ENCODE data around the gene MAML3.

MAML3 gene

GRCh38 chr4:140004922-140005627 is 148.9 kb downstream of the MAML3 start:
- Histone ChIP-seq H3K4ac (ENCODE audit: low read length) (no peak overlapping the region), H3K4me2 (ENCODE audit: insufficient read depth, low read length, poor library complexity, severe bottlenecking) (no peak overlapping the region), H3K27ac (replicated peaks; ENCODE audit: low read length) (peak overlapping the region; percentile 69), H4K8ac (ENCODE audit: low read depth, low read length) (no peak overlapping the region), H3K9me3 (replicated peaks in 1 of 2; ENCODE audit: control insufficient read depth in 2 of 2, insufficient read depth in 1 of 2, low read depth in 1 of 2, low read length in 2 of 2) (no peaks in the 10 kb centered on the region), H3K18ac (ENCODE audit: low read length) (no peak overlapping the region), H3K14ac (ENCODE audit: low read length) (no peak overlapping the region), H2BK5ac (ENCODE audit: low read length) (no peak overlapping the region), H4K91ac (ENCODE audit: low read depth, low read length, poor library complexity) (no peak overlapping the region), H2AFZ (ENCODE audit: low read length) (peak overlapping the region; percentile 85), H3K36me3 (replicated peaks in 1 of 2; ENCODE audit: control insufficient read depth in 2 of 2, insufficient read depth in 2 of 2, low read length in 2 of 2) (no peaks in the 10 kb centered on the region), H2BK120ac (ENCODE audit: low read depth, low read length) (no peak overlapping the region), H3K9ac (ENCODE audit: low read depth, low read length, poor library complexity) (no peak overlapping the region), H3K79me1 (ENCODE audit: low read depth, low read length) (no peaks in the 10 kb centered on the region), H2BK15ac (ENCODE audit: low read length) (no peak overlapping the region), H3K27me3 (ENCODE audit: control insufficient read depth in 3 of 3, insufficient read depth in 3 of 3, low read depth in 1 of 3, low read length in 3 of 3) (no peaks in the 10 kb centered on the region), H3K4me3 (ENCODE audit: low read length in 2 of 2) (peak overlapping the region in 1 of 2 donors; percentile 31), H2BK12ac (ENCODE audit: low read length) (no peak overlapping the region), H3K23ac (ENCODE audit: low read depth, low read length, poor library complexity) (no peak overlapping the region), H2AK5ac (ENCODE audit: low read depth, low read length) (no peak overlapping the region), H3K4me1 (ENCODE audit: control insufficient read depth in 2 of 2, insufficient read depth in 1 of 2, low read depth in 1 of 2, low read length in 2 of 2) (peaks cover 15 to 26% of the 10 kb centered on the region in 2 donors)
- no peak for DNase-seq (ENCODE audit: low spot score)
- WGBS, 2 donors (ENCODE audit: extremely low coverage in 2 of 2, insufficient read length in 2 of 2, insufficient replicate concordance in 1 of 2): no CpG with 5 or more reads among the region's 2 CpGs

GRCh38 chr4:140004549-140004895 is 149.5 kb downstream of the MAML3 start:
- peak overlapping the region in 1 of 2 donors; percentile 31 for H3K4me3 ChIP-seq (ENCODE audit: low read length in 2 of 2)
- no CpG with 5 or more reads among the region's 14 CpGs for WGBS, 2 donors (ENCODE audit: extremely low coverage in 2 of 2, insufficient read length in 2 of 2, insufficient replicate concordance in 1 of 2)
- H3K9ac ChIP-seq (ENCODE audit: low read depth, low read length, poor library complexity): no peak overlapping the region
- no peaks in the 10 kb centered on the region for H3K9me3 ChIP-seq (replicated peaks in 1 of 2; ENCODE audit: control insufficient read depth in 2 of 2, insufficient read depth in 1 of 2, low read depth in 1 of 2, low read length in 2 of 2)
- no peak overlapping the region for H2AK5ac ChIP-seq (ENCODE audit: low read depth, low read length)
- H3K14ac ChIP-seq (ENCODE audit: low read length): no peak overlapping the region
- H2BK15ac ChIP-seq (ENCODE audit: low read length): no peak overlapping the region
- H3K23ac ChIP-seq (ENCODE audit: low read depth, low read length, poor library complexity): no peak overlapping the region
- H4K8ac ChIP-seq (ENCODE audit: low read depth, low read length): no peak overlapping the region
- H3K18ac ChIP-seq (ENCODE audit: low read length): peak overlapping the region; percentile 56
- peaks cover 15 to 26% of the 10 kb centered on the region in 2 donors for H3K4me1 ChIP-seq (ENCODE audit: control insufficient read depth in 2 of 2, insufficient read depth in 1 of 2, low read depth in 1 of 2, low read length in 2 of 2)
- H3K36me3 ChIP-seq (replicated peaks in 1 of 2; ENCODE audit: control insufficient read depth in 2 of 2, insufficient read depth in 2 of 2, low read length in 2 of 2): no peaks in the 10 kb centered on the region
- no peak overlapping the region for H2BK120ac ChIP-seq (ENCODE audit: low read depth, low read length)
- H2BK5ac ChIP-seq (ENCODE audit: low read length): no peak overlapping the region
- H3K27ac ChIP-seq (replicated peaks; ENCODE audit: low read length): peak overlapping the region; percentile 69
- H2BK12ac ChIP-seq (ENCODE audit: low read length): no peak overlapping the region
- no peaks in the 10 kb centered on the region for H3K27me3 ChIP-seq (ENCODE audit: control insufficient read depth in 3 of 3, insufficient read depth in 3 of 3, low read depth in 1 of 3, low read length in 3 of 3)
- DNase-seq (ENCODE audit: low spot score): peak; percentile 74
- H2AFZ ChIP-seq (ENCODE audit: low read length): peak overlapping the region; percentile 85
- no peak overlapping the region for H3K4ac ChIP-seq (ENCODE audit: low read length)
- H3K4me2 ChIP-seq (ENCODE audit: insufficient read depth, low read length, poor library complexity, severe bottlenecking): peak overlapping the region; percentile 35
- H4K91ac ChIP-seq (ENCODE audit: low read depth, low read length, poor library complexity): no peak overlapping the region
- H3K79me1 ChIP-seq (ENCODE audit: low read depth, low read length): no peaks in the 10 kb centered on the region

GRCh38 chr4:140003876-140004548 is 150.0 kb downstream of the MAML3 start:
- no peak overlapping the region for H4K8ac ChIP-seq (ENCODE audit: low read depth, low read length)

GRCh38 chr4:140000232-140000631 is 153.8 kb downstream of the MAML3 start:
- Histone ChIP-seq H3K4me2 (ENCODE audit: insufficient read depth, low read length, poor library complexity, severe bottlenecking) (no peak overlapping the region), H3K79me1 (ENCODE audit: low read depth, low read length) (no peaks in the 10 kb centered on the region), H4K8ac (ENCODE audit: low read depth, low read length) (no peak overlapping the region), H3K9me3 (replicated peaks in 1 of 2; ENCODE audit: control insufficient read depth in 2 of 2, insufficient read depth in 1 of 2, low read depth in 1 of 2, low read length in 2 of 2) (peaks cover 0 to 9% of the 10 kb centered on the region in 2 donors), H2BK12ac (ENCODE audit: low read length) (no peak overlapping the region), H3K18ac (ENCODE audit: low read length) (no peak overlapping the region), H3K4me3 (ENCODE audit: low read length in 2 of 2) (no peak overlapping the region), H2BK120ac (ENCODE audit: low read depth, low read length) (no peak overlapping the region), H2AK5ac (ENCODE audit: low read depth, low read length) (no peak overlapping the region), H3K14ac (ENCODE audit: low read length) (no peak overlapping the region), H3K36me3 (replicated peaks in 1 of 2; ENCODE audit: control insufficient read depth in 2 of 2, insufficient read depth in 2 of 2, low read length in 2 of 2) (no peaks in the 10 kb centered on the region), H2AFZ (ENCODE audit: low read length) (no peak overlapping the region), H2BK5ac (ENCODE audit: low read length) (no peak overlapping the region), H3K9ac (ENCODE audit: low read depth, low read length, poor library complexity) (no peak overlapping the region), H3K27ac (replicated peaks; ENCODE audit: low read length) (no peak overlapping the region), H3K4me1 (ENCODE audit: control insufficient read depth in 2 of 2, insufficient read depth in 1 of 2, low read depth in 1 of 2, low read length in 2 of 2) (peaks cover 8 to 17% of the 10 kb centered on the region in 2 donors), H3K4ac (ENCODE audit: low read length) (no peak overlapping the region), H2BK15ac (ENCODE audit: low read length) (no peak overlapping the region), H4K91ac (ENCODE audit: low read depth, low read length, poor library complexity) (no peak overlapping the region), H3K23ac (ENCODE audit: low read depth, low read length, poor library complexity) (no peak overlapping the region), H3K27me3 (ENCODE audit: control insufficient read depth in 3 of 3, insufficient read depth in 3 of 3, low read depth in 1 of 3, low read length in 3 of 3) (no peaks in the 10 kb centered on the region)
- DNase-seq (ENCODE audit: low spot score): no peak
- no CpG with 5 or more reads among the region's 1 CpG for WGBS, 2 donors (ENCODE audit: extremely low coverage in 2 of 2, insufficient read length in 2 of 2, insufficient replicate concordance in 1 of 2)

More at GRCh38 chr4:140003876-140004548, 150.0 kb downstream of the MAML3 start:
- Histone ChIP-seq H3K18ac (ENCODE audit: low read length) (no peak overlapping the region), H3K36me3 (replicated peaks in 1 of 2; ENCODE audit: control insufficient read depth in 2 of 2, insufficient read depth in 2 of 2, low read length in 2 of 2) (no peaks in the 10 kb centered on the region), H3K4me1 (ENCODE audit: control insufficient read depth in 2 of 2, insufficient read depth in 1 of 2, low read depth in 1 of 2, low read length in 2 of 2) (peaks cover 14 to 26% of the 10 kb centered on the region in 2 donors), H3K79me1 (ENCODE audit: low read depth, low read length) (no peaks in the 10 kb centered on the region), H3K23ac (ENCODE audit: low read depth, low read length, poor library complexity) (no peak overlapping the region), H3K27ac (replicated peaks; ENCODE audit: low read length) (peak overlapping the region; percentile 69), H2AK5ac (ENCODE audit: low read depth, low read length) (no peak overlapping the region), H2BK5ac (ENCODE audit: low read length) (no peak overlapping the region), H3K9me3 (replicated peaks in 1 of 2; ENCODE audit: control insufficient read depth in 2 of 2, insufficient read depth in 1 of 2, low read depth in 1 of 2, low read length in 2 of 2) (peaks cover 0 to 2% of the 10 kb centered on the region in 2 donors), H3K9ac (ENCODE audit: low read depth, low read length, poor library complexity) (no peak overlapping the region), H3K4me2 (ENCODE audit: insufficient read depth, low read length, poor library complexity, severe bottlenecking) (peak overlapping the region; percentile 35), H4K91ac (ENCODE audit: low read depth, low read length, poor library complexity) (no peak overlapping the region), H3K4ac (ENCODE audit: low read length) (no peak overlapping the region), H2BK120ac (ENCODE audit: low read depth, low read length) (peak overlapping the region; percentile 6), H2AFZ (ENCODE audit: low read length) (peak overlapping the region; percentile 85), H3K27me3 (ENCODE audit: control insufficient read depth in 3 of 3, insufficient read depth in 3 of 3, low read depth in 1 of 3, low read length in 3 of 3) (no peaks in the 10 kb centered on the region), H2BK12ac (ENCODE audit: low read length) (no peak overlapping the region), H3K14ac (ENCODE audit: low read length) (no peak overlapping the region), H3K4me3 (ENCODE audit: low read length in 2 of 2) (no peak overlapping the region), H2BK15ac (ENCODE audit: low read length) (no peak overlapping the region)
- DNase-seq (ENCODE audit: low spot score): no peak
- no CpG with 5 or more reads among the region's 6 CpGs for WGBS, 2 donors (ENCODE audit: extremely low coverage in 2 of 2, insufficient read length in 2 of 2, insufficient replicate concordance in 1 of 2)
